WTC11 (cell line): ENCODE results near the gene SPOPL. TPM values are rescaled to one million over a fixed set of nuclear protein-coding genes. Genes with fewer than 3 reads are reported as not detected.

Experiments
- ATAC-seq: fragments of 200-7000 bp; cut with Tn5 transposase; 2 replicates; pipeline ENCODE4 v1.10.0; 2021; ENCODE audit warnings: mild to moderate bottlenecking, moderate library complexity
- CTCF ChIA-PET: fragments of 300-600 bp; sonication (Branson Sonifier 250); formaldehyde crosslinking; loops from one replicate; lab custom pipeline; 2021; ENCODE audit warnings: antibody characterized with exemption; lab: Charles Lee
- POLR2A ChIA-PET: fragments of 350-600 bp; sonication (Branson Sonifier 250); formaldehyde crosslinking; loops from one replicate; lab custom pipeline; 2021; ENCODE audit warnings: antibody characterized with exemption; lab: Charles Lee
- DNase-seq: peaks from one replicate; pipeline ENCODE4 v3.0.0; 2021; ENCODE audit warnings: low spot score
- H3K27ac Mint-ChIP-seq: 2 replicates; pipeline ENCODE4 v1.8.0; 2021; ENCODE audit warnings: mixed read lengths
- H3K27me3 Mint-ChIP-seq: 2 replicates; pipeline ENCODE4 v1.8.0; 2021; ENCODE audit warnings: low read depth, mild to moderate bottlenecking, moderate library complexity, mixed read lengths
- H3K36me3 Mint-ChIP-seq: 2 replicates; pipeline ENCODE4 v1.8.0; 2021; ENCODE audit warnings: mixed read lengths
- H3K4me1 Mint-ChIP-seq: 2 replicates; pipeline ENCODE4 v1.8.0; 2022; ENCODE audit warnings: mixed read lengths
- H3K4me3 Mint-ChIP-seq: 2 replicates; pipeline ENCODE4 v1.8.0; 2021; ENCODE audit warnings: mild to moderate bottlenecking, moderate library complexity, mixed read lengths
- H3K9me3 Mint-ChIP-seq: 2 replicates; pipeline ENCODE4 v1.8.0; 2021; ENCODE audit warnings: mixed read lengths
- ATF2 ChIP-seq: sonication (generic); formaldehyde crosslinking; IDR thresholded peaks from 2 replicates; pipeline ENCODE4 v1.8.1; 2022; ENCODE audit warnings: low read depth, missing genetic modification reagents, borderline replicate concordance
- ATF6 ChIP-seq: sonication (generic); formaldehyde crosslinking; IDR thresholded peaks from 2 replicates; pipeline ENCODE4 v1.8.1; 2023; ENCODE audit warnings: mild to moderate bottlenecking, missing genetic modification reagents
- HMGA2 ChIP-seq: fragments of 250-450 bp; sonication (Bioruptor Pico); IDR thresholded peaks from 2 replicates; pipeline ENCODE4 v1.4.0; 2021; ENCODE audit warnings: mild to moderate bottlenecking, moderate library complexity
- HMGXB4 ChIP-seq: sonication (generic); formaldehyde crosslinking; IDR thresholded peaks from 2 replicates; pipeline ENCODE4 v1.8.1; 2023; ENCODE audit warnings: mild to moderate bottlenecking, moderate library complexity, missing genetic modification reagents
- MYBL2 ChIP-seq: sonication (generic); formaldehyde crosslinking; IDR thresholded peaks from 2 replicates; pipeline ENCODE4 v1.8.1; 2023; ENCODE audit warnings: mild to moderate bottlenecking, moderate library complexity, missing genetic modification reagents
- NFATC4 ChIP-seq: fragments of 250-450 bp; sonication (Bioruptor Pico); IDR thresholded peaks from 2 replicates; pipeline ENCODE4 v1.9.0; 2021; ENCODE audit warnings: mild to moderate bottlenecking
- TEAD1 ChIP-seq: sonication (generic); formaldehyde crosslinking; IDR thresholded peaks from 2 replicates; pipeline ENCODE4 v1.8.0; 2022; ENCODE audit warnings: mild to moderate bottlenecking, missing genetic modification reagents
- TP53 ChIP-seq: sonication (generic); formaldehyde crosslinking; IDR thresholded peaks from 2 replicates; pipeline ENCODE4 v1.8.1; 2023; ENCODE audit warnings: mild to moderate bottlenecking, missing genetic modification reagents
- USF1 ChIP-seq: sonication (generic); formaldehyde crosslinking; IDR thresholded peaks from 2 replicates; pipeline ENCODE4 v1.8.0; 2022; ENCODE audit warnings: mild to moderate bottlenecking, missing genetic modification reagents
- ZBTB21 ChIP-seq: sonication (generic); formaldehyde crosslinking; IDR thresholded peaks from 2 replicates; pipeline ENCODE4 v1.8.1; 2023; ENCODE audit warnings: mild to moderate bottlenecking, missing genetic modification reagents, borderline replicate concordance
- ZNF121 ChIP-seq: sonication (generic); formaldehyde crosslinking; IDR thresholded peaks from 2 replicates; pipeline ENCODE4 v1.8.0; 2023; ENCODE audit warnings: missing genetic modification reagents
- ZNF219 ChIP-seq: sonication (generic); formaldehyde crosslinking; IDR thresholded peaks from 2 replicates; pipeline ENCODE4 v1.8.0; 2023; ENCODE audit warnings: missing genetic modification reagents, mild to moderate bottlenecking, borderline replicate concordance
- ZNF281 ChIP-seq: sonication (generic); formaldehyde crosslinking; IDR thresholded peaks from 2 replicates; pipeline ENCODE4 v1.8.0; 2023; ENCODE audit warnings: mild to moderate bottlenecking, missing genetic modification reagents
- ZNF416 ChIP-seq: fragments of 250-450 bp; sonication (Bioruptor Pico); IDR thresholded peaks from 2 replicates; pipeline ENCODE4 v1.9.0; 2021; ENCODE audit warnings: mild to moderate bottlenecking, inconsistent platforms
- ZNF671 ChIP-seq: fragments of 250-450 bp; sonication (Bioruptor Pico); IDR thresholded peaks from 2 replicates; pipeline ENCODE4 v1.8.0; 2021; ENCODE audit warnings: mild to moderate bottlenecking
- total RNA-seq: library from RNA; stranded (reverse); gene quantifications from 3 replicates; pipeline ENCODE4 v1.2.3, GENCODE V29; 2021
- TF ChIP-seq, protein P1 (sequence below): sonication (generic); formaldehyde crosslinking; IDR thresholded peaks from 2 replicates; pipeline ENCODE4 v1.8.0; 2022; ENCODE audit warnings: mild to moderate bottlenecking, missing genetic modification reagents
- TF ChIP-seq, protein P2 (sequence below): sonication (generic); formaldehyde crosslinking; IDR thresholded peaks from 2 replicates; pipeline ENCODE4 v1.8.1; 2023; ENCODE audit warnings: mild to moderate bottlenecking, missing genetic modification reagents, moderate library complexity
- TF ChIP-seq, protein P3 (sequence below): sonication (generic); formaldehyde crosslinking; IDR thresholded peaks from 2 replicates; pipeline ENCODE4 v1.8.1; 2022; ENCODE audit warnings: mild to moderate bottlenecking, missing genetic modification reagents, moderate library complexity, borderline replicate concordance

SPOPL gene
- total RNA-seq, 1 experiment from 2014 or later, result 13.3 TPM

DNA sequence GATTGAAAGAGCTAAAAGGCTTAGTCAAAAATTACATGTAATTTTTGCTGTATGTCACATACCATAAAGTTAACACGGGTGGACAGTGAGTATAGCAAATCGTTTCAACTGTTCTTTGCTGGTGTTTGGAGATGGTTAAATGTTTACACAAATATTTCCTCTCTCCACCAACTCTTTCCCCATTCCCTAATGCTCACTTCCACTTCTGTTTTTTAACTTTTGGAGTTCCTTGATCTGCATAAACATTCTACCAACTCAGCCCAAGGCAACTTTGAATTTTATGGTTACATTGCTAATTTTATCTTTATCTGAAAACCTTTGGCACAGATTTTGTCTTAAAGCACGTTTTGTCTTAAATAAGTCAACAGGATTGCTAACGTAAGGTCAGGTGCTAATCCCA is 1.9 kb upstream of the SPOPL start (continued):
- no peak for TF ChIP-seq ZNF281
- TF ChIP-seq, protein P1, sequence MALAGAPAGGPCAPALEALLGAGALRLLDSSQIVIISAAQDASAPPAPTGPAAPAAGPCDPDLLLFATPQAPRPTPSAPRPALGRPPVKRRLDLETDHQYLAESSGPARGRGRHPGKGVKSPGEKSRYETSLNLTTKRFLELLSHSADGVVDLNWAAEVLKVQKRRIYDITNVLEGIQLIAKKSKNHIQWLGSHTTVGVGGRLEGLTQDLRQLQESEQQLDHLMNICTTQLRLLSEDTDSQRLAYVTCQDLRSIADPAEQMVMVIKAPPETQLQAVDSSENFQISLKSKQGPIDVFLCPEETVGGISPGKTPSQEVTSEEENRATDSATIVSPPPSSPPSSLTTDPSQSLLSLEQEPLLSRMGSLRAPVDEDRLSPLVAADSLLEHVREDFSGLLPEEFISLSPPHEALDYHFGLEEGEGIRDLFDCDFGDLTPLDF (CRISPR knock-in tag), result no peak
- TF ChIP-seq ZNF416 (CRISPR knock-in tag), result no peak
- TF ChIP-seq, all 79 proteins: peak for 0

- Mint-ChIP-seq H3K27ac (peak overlapping the region; percentile 93), H3K36me3 (no peaks in the 10 kb centered on the region), H3K9me3 (no peaks in the 10 kb centered on the region), H3K4me3 (peak overlapping the region; percentile 79), H3K27me3 (no peaks in the 10 kb centered on the region), H3K4me1 (peaks cover 37% of the 10 kb centered on the region)
- POLR2A ChIA-PET, result no interaction called here
- TF ChIP-seq TEAD1 (no peak), ZNF121 (CRISPR knock-in tag) (no peak), MYBL2 (peak; percentile 15; the same call in 1 of the 2 replicates), ATF6 (CRISPR knock-in tag) (no peak), ZNF219 (no peak), TP53 (CRISPR knock-in tag) (0 out of 2 replicates have a peak, but pooled peaks have one; percentile 35)
- TF ChIP-seq, protein P2, sequence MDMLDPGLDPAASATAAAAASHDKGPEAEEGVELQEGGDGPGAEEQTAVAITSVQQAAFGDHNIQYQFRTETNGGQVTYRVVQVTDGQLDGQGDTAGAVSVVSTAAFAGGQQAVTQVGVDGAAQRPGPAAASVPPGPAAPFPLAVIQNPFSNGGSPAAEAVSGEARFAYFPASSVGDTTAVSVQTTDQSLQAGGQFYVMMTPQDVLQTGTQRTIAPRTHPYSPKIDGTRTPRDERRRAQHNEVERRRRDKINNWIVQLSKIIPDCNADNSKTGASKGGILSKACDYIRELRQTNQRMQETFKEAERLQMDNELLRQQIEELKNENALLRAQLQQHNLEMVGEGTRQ (CRISPR knock-in tag), result no peak
- DNase-seq, result no peak
- CTCF ChIA-PET, result no interaction called here
- ATAC-seq, result peak; percentile 33
These were observed 762 bp upstream of the SPOPL start for GRCh38 chr2:138500592-138501424.

GRCh38 chr2:138502255-138503086 is 901 bp downstream of the SPOPL start:
- Mint-ChIP-seq H3K27me3 (no peaks in the 10 kb centered on the region), H3K36me3 (no peaks in the 10 kb centered on the region), H3K9me3 (no peaks in the 10 kb centered on the region), H3K27ac (peak overlapping the region; percentile 95), H3K4me1 (peaks cover 45% of the 10 kb centered on the region), H3K4me3 (peak overlapping the region; percentile 95)
- ChIA-PET CTCF (interaction anchor here (1.0 kb wide), 1 partner anchor 147 kb away, joined by 4 read pairs; no protein-coding TSS in a partner anchor), POLR2A (interaction anchor here (1.0 kb wide), 1 partner anchor 12 kb away, joined by 3 read pairs; no protein-coding TSS in a partner anchor)
- DNase-seq, result no peak
- ATAC-seq, result peak; percentile 15
- no peak for TF ChIP-seq USF1 (CRISPR knock-in tag)
- no peak for TF ChIP-seq HMGXB4
- TF ChIP-seq, protein P3, sequence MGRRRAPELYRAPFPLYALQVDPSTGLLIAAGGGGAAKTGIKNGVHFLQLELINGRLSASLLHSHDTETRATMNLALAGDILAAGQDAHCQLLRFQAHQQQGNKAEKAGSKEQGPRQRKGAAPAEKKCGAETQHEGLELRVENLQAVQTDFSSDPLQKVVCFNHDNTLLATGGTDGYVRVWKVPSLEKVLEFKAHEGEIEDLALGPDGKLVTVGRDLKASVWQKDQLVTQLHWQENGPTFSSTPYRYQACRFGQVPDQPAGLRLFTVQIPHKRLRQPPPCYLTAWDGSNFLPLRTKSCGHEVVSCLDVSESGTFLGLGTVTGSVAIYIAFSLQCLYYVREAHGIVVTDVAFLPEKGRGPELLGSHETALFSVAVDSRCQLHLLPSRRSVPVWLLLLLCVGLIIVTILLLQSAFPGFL (CRISPR knock-in tag), result no peak
- TF ChIP-seq HMGA2 (CRISPR knock-in tag), result no peak
- TF ChIP-seq NFATC4 (CRISPR knock-in tag), result no peak
- TF ChIP-seq ATF2 (CRISPR knock-in tag), result no peak
- TF ChIP-seq ZNF671 (CRISPR knock-in tag), result no peak
- no peak for TF ChIP-seq ZBTB21 (CRISPR knock-in tag)
